HS-5 (cell line): ENCODE results near the gene HOXB7.
A peak's percentile ranks its signal among the peaks of the same experiment; 100 is the strongest.

Experiments used
- DNase-seq: peaks from one replicate; pipeline ENCODE4 v3.0.0-alpha.2; 2012; ENCODE audit warnings: low read depth

Gene HOXB7

DNA sequence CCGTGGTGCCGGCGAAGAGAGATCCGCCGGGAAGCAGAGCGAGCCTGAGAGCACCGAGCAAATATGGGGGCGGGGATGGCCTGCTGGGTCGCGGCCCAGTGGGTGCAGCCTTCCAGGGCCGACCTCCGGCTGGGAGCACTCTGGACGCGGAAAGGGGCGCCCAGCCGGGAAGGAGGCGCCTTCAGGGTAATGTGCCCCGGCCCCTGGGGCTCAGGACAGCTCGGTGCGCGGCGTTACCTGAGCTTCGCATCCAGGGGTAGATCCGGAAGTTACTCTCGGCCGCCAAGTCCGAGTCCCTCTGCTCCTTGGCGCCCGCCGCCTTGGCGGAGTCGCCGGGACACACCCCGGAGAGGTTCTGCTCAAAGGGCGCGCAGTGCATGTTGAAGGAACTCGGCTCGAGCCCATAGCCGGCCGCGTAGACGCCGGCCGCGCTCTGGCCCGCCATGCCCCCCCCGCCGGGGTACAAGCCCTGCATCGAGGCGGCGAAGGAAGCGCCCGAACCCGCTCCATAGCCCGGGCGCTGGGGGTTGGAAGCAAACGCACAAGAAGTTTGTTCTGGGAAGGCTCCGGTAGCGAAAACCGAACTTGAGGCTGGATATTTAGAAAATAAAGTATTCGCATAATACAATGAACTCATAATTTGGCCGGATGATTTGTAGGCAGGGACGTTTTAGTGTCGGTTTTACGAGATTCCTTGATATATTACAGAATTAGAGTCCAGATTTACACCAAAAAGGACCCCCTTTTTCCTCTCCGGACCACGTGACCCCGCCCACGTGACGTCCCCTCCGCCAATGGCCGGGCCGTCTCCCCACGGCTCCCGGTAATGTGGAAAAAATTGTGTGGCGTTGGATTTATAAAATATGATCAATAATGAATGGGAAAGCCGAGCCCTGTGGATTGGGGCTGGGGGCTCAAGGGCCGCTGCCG lies at the start of gene HOXB7:
HOXB7 (minus strand) TSS at position 736 of the 930 bp plus-strand sequence; CDS start at position 637, 99 bp downstream.
- no peak for DNase-seq

DNA sequence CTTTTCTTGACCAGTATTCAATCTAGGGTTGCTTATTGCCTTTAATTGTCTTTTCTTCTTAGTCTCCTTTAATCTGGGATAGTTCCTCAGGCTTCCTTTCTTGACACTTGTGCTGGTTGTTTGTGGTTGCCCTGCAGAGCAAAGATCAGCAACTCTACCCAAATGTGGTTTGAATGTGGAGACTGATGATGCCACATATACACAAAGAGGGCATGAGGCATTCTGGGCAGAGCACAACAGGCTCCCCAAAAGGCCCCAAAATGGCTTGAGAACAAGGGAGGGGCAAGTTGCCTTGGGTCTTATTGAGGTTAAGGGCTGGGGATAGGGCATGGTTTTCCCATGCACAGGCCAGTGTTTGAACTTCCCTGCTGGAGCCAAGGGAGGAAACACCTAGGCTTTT lies 45.1 kb upstream of the HOXB7 start:
- no peak for DNase-seq

DNA sequence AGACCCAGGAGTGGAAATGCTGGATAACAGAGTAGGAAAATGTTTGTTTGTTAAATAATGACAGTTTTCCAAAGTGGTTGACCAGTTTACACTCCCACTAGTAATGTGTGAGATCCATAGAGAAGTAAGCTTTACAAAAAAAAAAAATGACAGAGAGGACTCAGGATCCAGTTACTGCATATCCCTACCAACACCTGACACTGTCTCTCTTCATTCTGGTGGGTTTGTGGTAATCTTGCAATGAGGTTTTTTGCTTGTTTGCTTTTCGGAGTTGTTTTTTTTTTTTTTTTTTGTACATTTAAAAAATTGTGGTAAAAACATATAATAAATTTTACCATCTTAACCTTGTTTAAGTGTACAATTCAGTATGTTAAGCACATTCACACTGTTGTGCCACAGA lies 38.9 kb upstream of the HOXB7 start:
- DNase-seq: no peak

DNA sequence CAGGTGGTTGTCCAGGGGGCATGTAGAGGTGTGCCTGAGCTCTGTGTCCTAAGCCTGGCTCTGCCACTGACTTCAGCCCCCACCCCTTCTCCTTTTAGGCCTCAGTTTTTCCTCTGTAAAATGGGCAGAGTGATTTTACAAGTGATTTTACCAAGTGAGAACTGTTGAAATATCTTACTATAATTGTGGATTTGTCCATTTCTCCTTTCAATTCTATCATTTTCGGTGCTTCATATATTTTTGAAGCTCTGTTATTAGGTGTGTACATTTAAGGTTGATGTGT lies 37.1 kb upstream of the HOXB7 start:
- DNase-seq: no peak

DNA sequence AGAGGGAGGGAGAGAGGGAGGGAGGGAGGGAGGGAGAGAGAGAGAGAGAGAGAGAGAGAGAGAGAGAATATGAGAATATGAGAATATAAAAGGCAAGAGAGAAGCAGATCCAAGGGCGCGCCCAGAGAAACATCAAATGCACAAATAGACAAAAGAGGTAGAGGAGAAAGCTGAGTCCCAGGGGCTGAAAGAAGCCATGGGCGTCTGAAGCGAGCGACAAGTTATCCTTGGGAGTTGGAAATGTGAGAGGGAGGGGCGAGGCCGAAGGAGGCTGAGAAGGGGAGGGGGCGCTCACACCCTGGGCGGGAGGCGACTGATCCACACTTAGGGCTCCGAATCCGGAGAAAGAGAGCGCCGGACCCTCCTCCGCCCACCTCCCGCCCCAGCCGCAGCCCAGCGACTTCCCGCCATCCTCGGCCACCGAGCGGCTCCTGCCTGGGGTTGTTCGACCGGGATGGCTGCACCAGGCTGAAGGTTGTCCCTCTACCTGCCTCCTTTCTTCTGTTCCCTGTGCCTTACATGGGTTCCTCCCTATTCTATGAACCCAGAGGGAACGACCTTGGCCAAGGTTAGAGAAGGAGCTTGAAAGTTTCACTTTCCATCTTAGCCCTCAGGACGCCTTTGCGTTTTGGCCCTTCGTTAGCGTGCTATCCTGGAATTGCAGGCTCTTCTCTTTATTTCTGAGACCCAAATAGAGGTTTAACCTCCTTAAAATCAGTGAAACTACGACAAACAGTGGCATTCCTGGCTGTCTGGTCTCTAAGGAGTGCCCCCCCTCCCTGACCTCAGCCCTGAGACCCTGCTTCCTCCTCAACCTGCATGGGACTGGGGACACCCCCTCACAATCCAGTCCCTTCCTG lies 36.5 kb upstream of the HOXB7 start:
- DNase-seq: no peak

DNA sequence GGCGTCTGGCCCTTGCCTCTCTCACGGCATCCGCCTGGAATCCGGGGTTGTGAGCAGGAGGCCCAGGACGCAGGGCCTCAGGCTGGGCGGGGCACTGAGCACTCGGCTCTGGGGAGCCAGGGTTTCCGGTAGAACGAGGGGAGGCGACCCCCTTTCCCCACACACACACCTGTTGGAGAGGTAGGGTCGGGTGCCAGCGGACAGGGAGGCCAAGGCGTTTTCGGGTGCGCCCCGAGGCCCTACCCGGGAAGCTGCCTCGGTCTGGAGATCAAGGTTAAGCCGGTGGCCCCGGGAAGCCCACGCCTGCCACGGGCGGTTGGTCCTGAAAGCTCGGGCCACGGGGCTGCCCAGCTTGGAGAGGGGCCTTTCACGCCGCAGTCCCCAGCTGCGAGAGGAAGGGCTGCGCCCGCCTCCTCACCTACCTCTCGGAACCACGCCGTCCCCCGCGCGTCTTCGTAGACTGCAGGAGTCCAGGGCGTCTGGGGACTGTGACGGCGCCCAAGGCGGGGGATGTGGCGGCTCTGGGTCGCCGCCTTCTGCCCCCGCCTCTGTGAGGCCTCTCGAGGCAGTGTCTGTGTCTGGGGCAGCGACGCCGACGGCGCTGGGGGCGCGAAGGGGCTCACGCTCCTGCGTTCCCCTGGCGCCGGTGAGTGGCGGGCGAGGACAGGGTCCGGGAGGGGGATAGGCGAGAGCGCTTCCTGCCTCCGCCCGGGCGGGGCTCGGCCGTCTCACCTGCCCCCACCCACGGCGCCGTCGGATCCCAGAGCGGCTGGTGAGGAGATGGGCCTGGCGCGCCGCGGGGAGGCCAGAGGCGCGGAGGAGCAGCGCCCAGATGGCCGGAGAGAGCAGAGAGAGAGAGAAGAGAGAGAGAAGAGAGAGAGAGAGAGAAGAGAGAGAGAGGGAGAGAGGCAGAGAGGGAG lies 35.6 kb upstream of the HOXB7 start:
- no peak for DNase-seq

DNA sequence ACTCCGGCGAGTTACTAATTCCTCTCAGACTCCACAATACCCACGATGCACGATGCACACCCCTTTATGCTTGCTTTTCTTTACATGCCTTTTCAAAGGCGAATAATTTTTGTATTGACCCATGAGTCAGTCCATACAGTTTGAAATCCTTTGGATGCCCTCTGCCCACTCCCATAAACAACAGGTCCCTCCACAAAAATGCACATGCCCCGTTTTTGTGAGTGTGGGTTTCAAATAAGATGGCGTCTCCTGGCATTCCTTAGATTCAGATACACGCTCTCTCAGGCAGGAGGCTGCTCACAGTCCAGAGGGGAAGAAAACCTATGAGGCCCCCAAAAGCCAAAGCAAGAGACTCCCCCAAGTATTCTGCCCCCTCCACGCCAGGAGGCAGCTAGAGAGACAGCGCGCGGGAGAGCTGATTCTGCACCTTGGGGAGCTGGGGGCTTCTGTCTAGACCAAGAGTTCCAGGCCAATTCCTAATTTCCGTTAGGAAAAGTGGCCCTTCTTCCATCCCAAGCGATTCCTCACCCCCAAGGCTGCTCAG lies 34.9 kb upstream of the HOXB7 start:
- DNase-seq: no peak

DNA sequence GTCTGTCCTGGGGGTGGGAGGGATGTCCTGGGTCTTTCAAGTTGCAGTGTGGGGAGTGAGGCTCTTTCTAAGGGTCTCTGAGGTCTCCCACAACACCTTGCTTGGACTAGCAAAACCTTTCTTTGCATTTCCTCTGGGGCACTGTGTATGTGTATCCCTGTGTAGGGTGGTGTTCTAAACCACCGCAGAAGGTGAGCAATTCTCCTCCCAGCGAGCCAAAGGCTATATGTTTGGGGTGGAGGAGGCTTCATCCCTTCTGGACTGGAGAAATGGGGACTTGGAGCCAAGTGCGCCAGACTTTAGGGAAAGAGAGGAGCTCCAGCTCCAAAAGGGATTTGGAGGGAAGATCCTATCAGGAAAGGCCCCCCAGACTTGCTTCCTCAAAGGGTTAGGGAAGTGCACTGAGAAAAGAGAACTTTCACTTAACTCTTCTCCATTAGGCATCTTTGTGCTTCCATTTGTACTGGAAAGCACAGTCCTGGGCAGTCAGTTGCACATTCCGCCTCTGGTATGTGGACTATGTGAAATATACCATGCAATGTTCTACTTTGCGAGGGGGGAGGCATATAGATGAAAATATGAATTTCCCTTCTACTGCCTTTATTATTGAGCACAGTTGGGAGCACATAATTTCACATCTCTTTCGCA lies 34.2 kb upstream of the HOXB7 start:
- DNase-seq: no peak

DNA sequence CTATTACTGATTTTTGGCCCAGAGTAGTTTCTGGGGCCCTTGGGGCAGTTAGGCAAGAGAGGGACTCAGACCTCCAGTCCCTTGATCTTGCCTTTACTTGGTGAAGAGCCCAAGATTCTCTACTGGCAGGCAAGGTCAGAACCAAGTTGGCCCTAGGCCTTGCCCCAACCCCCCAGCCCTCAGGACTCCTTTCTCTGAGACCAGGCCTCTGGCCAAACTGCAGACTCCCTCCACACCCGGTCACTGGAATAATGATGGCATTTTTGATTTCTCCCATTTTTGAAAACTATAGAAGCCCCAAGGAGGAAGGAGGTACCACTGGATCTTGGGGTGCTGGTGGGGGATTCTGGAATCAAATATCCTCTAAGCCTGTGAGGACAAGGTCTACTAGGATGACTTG lies 33.3 kb upstream of the HOXB7 start:
- no peak for DNase-seq

DNA sequence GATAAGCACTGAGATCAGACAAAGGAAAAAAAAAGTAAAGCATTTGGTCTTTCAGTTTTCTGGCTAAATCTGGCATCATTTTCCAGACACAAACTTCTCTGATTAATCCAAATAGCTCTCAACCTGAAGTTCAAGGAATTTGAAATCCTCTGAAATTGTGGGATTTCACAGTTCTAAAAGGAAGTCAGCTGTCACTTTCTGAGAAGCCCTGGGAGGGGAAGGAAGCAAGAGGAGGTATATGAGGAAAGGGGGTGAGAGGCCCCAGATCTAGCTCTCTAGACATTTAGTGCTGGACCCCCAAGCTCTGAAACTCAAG lies 32.8 kb upstream of the HOXB7 start:
- no peak for DNase-seq

DNA sequence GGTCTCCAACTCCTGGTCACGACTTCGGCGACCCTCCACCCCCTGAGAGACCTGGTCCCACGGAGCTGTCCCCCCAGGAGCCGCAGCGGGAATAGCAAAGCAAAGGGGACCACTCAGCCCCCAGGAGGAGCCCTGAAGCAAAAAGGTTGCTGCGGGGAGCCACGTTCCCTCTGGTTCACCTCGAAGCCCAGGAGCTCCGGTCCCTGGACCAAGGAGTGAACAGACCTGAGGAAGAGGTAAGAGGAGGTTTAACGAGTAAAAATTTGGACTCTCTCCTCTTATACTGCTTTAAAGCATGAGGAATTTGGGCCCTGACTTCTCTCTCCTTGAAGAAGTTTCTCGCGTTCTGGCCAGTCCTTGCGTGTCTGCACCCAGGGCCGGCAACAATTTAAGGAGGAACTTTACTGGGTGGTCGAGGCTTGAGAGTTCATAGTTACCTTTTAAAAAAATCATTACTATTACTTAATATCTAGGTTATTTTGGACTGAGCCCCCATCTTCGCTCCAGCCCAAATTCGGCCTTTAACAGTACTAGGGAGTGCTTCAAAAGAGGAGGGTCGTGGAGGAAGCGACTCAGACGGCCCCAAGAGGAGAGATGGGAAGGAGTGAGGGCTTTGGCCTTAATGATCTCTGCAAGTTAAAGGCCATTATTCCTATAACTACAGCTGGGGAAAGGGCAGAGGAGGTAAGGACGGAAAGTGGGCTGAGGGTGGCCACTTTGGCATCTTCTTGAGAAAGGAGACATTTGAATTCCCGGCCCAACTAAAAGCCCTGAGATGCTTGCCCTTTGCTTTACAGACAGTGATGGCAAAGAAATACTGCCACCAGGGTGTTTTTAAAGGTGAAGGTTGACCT lies 32.3 kb upstream of the HOXB7 start:
- DNase-seq: no peak

DNA sequence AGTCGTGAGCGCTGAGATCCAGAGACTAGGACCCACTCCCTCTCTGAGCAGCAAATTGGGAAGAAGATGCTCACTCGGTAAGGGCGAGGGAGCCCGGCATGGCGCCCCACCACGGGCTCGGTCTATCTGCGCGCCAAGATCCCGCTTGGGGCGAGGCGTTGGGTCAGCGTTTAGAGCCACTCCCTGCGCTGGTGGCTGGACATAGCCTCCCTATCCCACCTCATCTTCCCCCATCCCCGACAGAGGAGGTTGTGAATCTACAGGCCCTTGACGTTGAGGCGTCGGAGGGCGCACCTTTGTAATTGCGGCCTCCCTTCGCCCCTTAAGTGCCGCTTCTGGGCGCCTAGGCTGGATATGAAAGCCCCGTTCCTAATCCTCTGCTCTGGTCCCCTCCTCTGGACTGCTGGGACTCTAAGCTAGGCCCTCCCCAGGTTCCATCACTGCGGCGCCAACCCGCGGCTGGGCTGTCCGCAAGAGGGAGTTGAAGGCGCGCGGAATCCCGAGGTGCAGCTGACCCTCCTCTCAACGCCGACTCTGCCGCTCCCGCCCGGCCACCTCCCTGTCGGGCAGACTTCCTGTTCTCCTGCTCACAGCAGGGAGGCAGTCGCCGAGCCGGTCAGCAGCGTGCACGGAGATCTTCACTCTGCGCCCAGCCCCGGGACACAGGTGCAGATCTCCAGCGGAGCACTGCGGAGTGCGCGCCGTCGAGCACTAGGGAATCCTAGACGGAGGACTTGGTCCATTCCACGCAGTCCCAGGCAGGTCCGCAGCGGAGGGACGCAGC lies 31.4 kb upstream of the HOXB7 start:
- no peak for DNase-seq

DNA sequence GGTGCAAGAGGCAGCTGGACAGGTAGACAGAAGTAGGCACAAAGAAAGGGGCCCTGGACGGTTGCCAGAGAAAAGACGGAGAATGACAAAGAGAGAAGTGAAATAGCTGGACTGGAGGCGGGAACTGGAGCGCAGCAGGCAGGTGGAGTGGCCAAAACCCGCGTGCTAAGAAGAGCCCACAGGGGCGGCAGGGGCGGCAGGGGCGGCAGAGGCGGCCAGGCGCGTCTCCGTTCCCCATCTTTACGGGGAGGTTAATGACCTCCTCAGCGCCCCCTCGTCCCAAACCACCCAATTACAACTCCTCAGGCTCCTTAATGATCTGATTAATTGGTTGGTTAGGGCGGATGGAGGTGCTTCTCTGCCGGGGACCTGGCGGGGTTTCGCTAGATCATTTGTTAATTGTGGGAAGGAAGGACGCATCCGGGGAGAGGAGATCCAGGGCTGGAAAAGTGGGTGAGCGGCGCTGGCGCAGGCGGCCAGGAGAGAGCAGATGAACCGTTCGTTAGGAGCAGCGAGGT lies 30.8 kb upstream of the HOXB7 start:
- no peak for DNase-seq

DNA sequence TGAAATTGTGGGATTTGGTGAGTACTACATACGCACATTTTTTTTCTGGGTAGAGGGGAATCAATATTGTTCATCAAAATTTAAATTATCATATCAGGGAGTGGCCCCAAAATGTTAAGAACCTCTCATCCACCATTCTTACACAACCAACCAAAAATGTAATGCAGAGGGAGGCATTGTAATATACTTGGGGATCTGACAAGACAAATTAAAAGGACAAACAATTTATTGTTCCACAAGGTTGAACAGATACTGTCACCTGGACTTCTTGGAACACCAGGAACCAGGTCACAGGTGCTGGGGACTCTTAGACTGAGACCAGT lies 30.0 kb upstream of the HOXB7 start:
- DNase-seq: no peak

DNA sequence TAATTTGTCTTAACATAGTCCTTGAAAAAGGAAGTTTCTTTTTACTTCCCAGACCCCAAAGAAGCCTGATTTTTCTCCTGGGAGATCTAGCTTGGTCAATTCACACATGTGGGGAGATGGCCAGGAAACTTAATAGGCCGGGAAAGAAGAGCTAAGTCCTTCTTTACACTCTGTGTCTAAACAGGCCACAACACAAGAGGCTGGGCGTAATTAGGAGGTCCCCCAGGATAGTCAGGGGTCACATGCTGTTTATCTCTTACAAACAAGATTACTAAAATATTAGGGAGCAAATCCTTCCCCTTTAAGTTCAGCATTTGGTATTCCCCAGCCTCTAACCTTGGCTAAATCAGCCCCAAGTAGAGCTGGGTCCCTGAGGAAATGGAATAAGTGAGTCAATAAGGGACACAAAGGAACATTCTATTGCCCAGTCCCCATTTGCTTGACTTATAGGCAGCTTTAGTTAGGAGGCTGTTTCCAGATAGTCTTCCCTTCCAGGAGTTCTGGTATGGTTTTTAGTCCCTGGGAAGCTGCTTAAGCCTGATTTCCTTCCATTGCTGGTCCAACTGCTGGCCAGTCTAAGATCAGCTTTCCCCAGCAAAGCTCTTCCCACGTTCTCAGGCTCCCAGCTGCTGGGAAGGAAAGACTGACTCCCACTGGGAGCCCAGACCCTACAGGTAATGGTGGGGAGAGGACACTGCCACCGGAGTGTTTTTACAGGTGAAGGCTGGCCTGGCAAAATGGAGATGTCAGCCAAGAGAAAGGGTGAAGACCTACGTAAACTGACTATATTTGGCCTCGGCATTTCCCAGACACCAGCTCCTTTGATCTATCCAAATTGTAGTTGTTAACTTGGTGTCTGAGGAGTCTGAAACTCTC lies 29.4 kb upstream of the HOXB7 start:
- no peak for DNase-seq

DNA sequence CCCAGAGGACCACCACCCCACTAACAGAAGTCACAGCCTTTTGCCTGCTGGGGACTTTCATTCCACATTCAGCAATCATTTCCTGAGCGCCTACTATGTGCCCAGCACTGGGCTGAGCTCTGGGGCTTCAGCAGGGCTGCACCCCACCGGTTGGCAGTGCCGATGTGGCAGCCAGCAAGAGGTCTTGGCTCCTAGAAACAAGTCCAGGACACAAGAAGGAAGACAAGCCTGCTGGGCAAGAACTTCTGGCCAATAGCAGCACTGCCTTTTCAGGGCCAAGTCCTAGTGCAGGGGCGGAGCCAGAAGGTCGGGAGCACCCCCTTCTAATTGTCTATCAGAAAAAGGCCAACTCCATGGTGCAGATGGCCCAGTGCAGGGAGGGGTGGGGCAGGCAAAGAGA lies 28.3 kb upstream of the HOXB7 start:
- no peak for DNase-seq

DNA sequence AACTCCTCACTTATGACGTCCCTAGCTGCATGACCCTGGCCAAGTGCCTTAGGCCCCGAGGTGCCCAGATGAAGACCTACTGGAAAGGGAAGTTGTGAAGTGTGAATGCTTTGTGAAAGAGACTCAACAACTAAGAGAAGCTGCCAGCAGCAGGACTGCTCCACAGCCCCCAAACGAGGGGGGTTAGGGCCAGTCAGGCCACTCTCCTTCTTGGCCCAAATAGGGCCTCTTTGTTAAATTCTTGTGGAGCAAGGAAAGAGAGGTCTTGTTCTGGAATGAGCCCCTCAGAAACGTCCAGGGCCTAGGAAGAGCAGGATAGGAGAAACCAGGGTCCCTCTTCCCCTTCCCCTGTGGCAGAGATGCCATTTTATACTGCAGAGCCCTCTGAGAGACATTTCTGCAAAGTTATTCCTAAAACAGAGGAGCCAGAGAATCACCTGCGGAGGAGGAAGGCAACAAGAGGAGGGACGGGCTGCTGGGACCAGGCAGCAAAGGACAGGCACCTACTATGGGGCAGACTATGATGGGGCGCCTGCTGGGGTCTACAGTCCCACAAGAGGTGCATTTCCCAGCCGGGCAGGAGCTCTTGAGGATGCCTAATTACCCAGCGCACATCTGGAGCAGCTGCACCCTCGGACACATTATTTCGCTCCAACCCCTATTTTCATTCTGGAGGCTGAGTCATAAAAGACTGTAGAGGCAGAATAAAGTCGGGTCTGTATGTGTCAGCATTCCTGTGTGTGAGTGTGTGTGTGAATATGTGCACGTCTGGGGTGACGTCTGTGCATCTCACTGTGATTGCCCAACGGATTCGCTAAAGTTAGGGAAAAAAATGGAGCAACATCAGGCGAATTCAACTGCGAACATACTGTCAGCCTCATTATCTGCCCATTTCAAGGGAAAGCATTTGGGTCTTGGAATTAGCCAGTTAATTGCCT lies 26.8 kb upstream of the HOXB7 start:
- peak; percentile 82 for DNase-seq
